Measurements from ENCODE around the gene CEP350.
"Not testable (repeated sequence)": the region's sequence is repeated elsewhere in the genome, so short reads cannot be mapped to it uniquely, and the experiment has no call there.

Gene CEP350

GRCh38 chr1:179950651-179951050 is 4.0 kb upstream of the CEP350 start:
- no peak for DNase-seq (ENCODE audit: low read depth)

- DNase-seq (ENCODE audit: low read depth) = no peak
Observed at GRCh38 chr1:179951383-179952144, 3.0 kb upstream of the CEP350 start.

- no peak for DNase-seq (ENCODE audit: low read depth)
Observed at GRCh38 chr1:179952186-179952585, 2.4 kb upstream of the CEP350 start.

GRCh38 chr1:179953974-179954492 is 577 bp upstream of the CEP350 start:
- DNase-seq (ENCODE audit: low read depth) = no peak

GRCh38 chr1:179955287-179955680 is 674 bp downstream of the CEP350 start:
- no peak for DNase-seq (ENCODE audit: low read depth)

GRCh38 chr1:179955731-179956130 is 1.1 kb downstream of the CEP350 start:
- no peak for DNase-seq (ENCODE audit: low read depth)

GRCh38 chr1:179958359-179958758 is 3.7 kb downstream of the CEP350 start:
- DNase-seq (ENCODE audit: low read depth) = no peak

GRCh38 chr1:179962168-179962567 is 7.6 kb downstream of the CEP350 start:
- DNase-seq (ENCODE audit: low read depth) = not testable (repeated sequence)

- DNase-seq (ENCODE audit: low read depth) = no peak
Observed at GRCh38 chr1:179966551-179966950, 11.9 kb downstream of the CEP350 start.

- no peak for DNase-seq (ENCODE audit: low read depth)
Observed at GRCh38 chr1:179968284-179968993, 13.8 kb downstream of the CEP350 start.

GRCh38 chr1:179968994-179969919 is 14.6 kb downstream of the CEP350 start:
- no peak for DNase-seq (ENCODE audit: low read depth)

GRCh38 chr1:179969962-179970361 is 15.4 kb downstream of the CEP350 start:
- no peak for DNase-seq (ENCODE audit: low read depth)

GRCh38 chr1:179971563-179972496 is 17.2 kb downstream of the CEP350 start:
- no peak for DNase-seq (ENCODE audit: low read depth)

GRCh38 chr1:179973198-179974110 is 18.8 kb downstream of the CEP350 start:
- DNase-seq (ENCODE audit: low read depth) = no peak

GRCh38 chr1:179976970-179977651 is 22.5 kb downstream of the CEP350 start:
- DNase-seq (ENCODE audit: low read depth) = no peak

- no peak for DNase-seq (ENCODE audit: low read depth)
Observed at GRCh38 chr1:179978199-179979079, 23.8 kb downstream of the CEP350 start.

- no peak for DNase-seq (ENCODE audit: low read depth)
Observed at GRCh38 chr1:179984101-179984500, 29.5 kb downstream of the CEP350 start.

GRCh38 chr1:179984942-179985341 is 30.3 kb downstream of the CEP350 start:
- DNase-seq (ENCODE audit: low read depth) = no peak

All from HS-5 (cell line).